ENCODE data around the gene ARHGAP24. TPM values are rescaled to one million over a fixed set of nuclear protein-coding genes. Genes with fewer than 3 reads are reported as not detected.

Gene ARHGAP24
- total RNA-seq, 1 experiment from 2014 or later = 1.3 TPM

GRCh38 chr4:86038037-86038436 is 563.1 kb downstream of the ARHGAP24 start:
- CTCF ChIA-PET = no interaction called here
- Histone ChIP-seq H3K36me3 (ENCODE audit: control insufficient read depth in 1 of 2, insufficient read depth in 2 of 2, low read length in 2 of 2) (no peaks in the 10 kb centered on the region), H3K9me3 (ENCODE audit: control insufficient read depth in 1 of 2, insufficient read depth in 1 of 2, low read depth in 1 of 2, low read length in 2 of 2) (no peaks in the 10 kb centered on the region), H3K4me2 (ENCODE audit: low read length) (no peak overlapping the region), H3K9ac (ENCODE audit: low read length) (no peak overlapping the region), H3K4me3 (replicated peaks in 1 of 2; ENCODE audit: low read depth in 1 of 2, low read length in 2 of 2) (no peak overlapping the region), H3K27ac (ENCODE audit: low read depth, low read length) (no peak overlapping the region), H3K9me2 (ENCODE audit: insufficient read depth) (no peaks in the 10 kb centered on the region), H3K27me3 (ENCODE audit: insufficient read depth, low read length) (no peaks in the 10 kb centered on the region), H3K79me2 (ENCODE audit: insufficient read depth, low read length) (no peaks in the 10 kb centered on the region), H3K4me1 (ENCODE audit: control insufficient read depth in 1 of 2, insufficient read depth in 2 of 2, low read length in 2 of 2) (peaks cover 0 to 3% of the 10 kb centered on the region in 2 experiments; a peak in 1 of 4 replicates), H2AFZ (ENCODE audit: low read depth, low read length, poor library complexity, severe bottlenecking) (no peak overlapping the region), H4K20me1 (ENCODE audit: insufficient read depth) (no peaks in the 10 kb centered on the region)
- no peak for ATAC-seq
- RAD21 ChIA-PET (ENCODE audit: low non-redundant PET in 1 of 2, low total read pairs in 2 of 2, uncharacterized antibody in 2 of 2, unreplicated experiment in 2 of 2) = no interaction called here
- POLR2A ChIA-PET = no interaction called here
- intact Hi-C loops (cut with micrococcal nuclease) = no loop called here
- BruUV-seq (replicated peaks) = no TSS peak
- TF ChIP-seq EZH2phosphoT487 (IDR thresholded peaks at IDR 0.05; ENCODE audit: borderline replicate concordance) (no peak), ZFX (IDR thresholded peaks at IDR 0.05) (no peak), ELF1 (IDR thresholded peaks at IDR 0.05; ENCODE audit: borderline replicate concordance, low read depth) (no peak), SP1 (IDR thresholded peaks at IDR 0.05; ENCODE audit: low read depth) (no peak), SIN3A (IDR thresholded peaks at IDR 0.05; ENCODE audit: low read depth) (no peak), CBX3 (IDR thresholded peaks at IDR 0.05; ENCODE audit: low read depth) (no peak), POLR2A (IDR thresholded peaks at IDR 0.05; ENCODE audit: borderline replicate concordance, extremely low read depth, insufficient read depth, insufficient read length) (no peak), POLR2AphosphoS5 (IDR thresholded peaks at IDR 0.05; ENCODE audit: low read depth, low read length) (no peak), ATF3 (IDR thresholded peaks at IDR 0.05) (no peak), TCF7L2 (IDR thresholded peaks at IDR 0.05; ENCODE audit: borderline replicate concordance, extremely low read depth, insufficient read depth, insufficient read length) (no peak), YY1 (IDR thresholded peaks at IDR 0.05; ENCODE audit: extremely low read depth, insufficient replicate concordance, low read depth, low read length) (no peak), SRF (IDR thresholded peaks at IDR 0.05; ENCODE audit: low read depth) (no peak), FOSL1 (IDR thresholded peaks at IDR 0.05; ENCODE audit: low read depth) (no peak), JUND (IDR thresholded peaks at IDR 0.05) (no peak), ZNF274 (IDR thresholded peaks at IDR 0.05; ENCODE audit: low read depth, low read length) (no peak)
- TF ChIP-seq, protein P1, sequence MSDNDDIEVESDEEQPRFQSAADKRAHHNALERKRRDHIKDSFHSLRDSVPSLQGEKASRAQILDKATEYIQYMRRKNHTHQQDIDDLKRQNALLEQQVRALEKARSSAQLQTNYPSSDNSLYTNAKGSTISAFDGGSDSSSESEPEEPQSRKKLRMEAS (IDR thresholded peaks at IDR 0.05) = no peak
- TF ChIP-seq, protein P2, sequence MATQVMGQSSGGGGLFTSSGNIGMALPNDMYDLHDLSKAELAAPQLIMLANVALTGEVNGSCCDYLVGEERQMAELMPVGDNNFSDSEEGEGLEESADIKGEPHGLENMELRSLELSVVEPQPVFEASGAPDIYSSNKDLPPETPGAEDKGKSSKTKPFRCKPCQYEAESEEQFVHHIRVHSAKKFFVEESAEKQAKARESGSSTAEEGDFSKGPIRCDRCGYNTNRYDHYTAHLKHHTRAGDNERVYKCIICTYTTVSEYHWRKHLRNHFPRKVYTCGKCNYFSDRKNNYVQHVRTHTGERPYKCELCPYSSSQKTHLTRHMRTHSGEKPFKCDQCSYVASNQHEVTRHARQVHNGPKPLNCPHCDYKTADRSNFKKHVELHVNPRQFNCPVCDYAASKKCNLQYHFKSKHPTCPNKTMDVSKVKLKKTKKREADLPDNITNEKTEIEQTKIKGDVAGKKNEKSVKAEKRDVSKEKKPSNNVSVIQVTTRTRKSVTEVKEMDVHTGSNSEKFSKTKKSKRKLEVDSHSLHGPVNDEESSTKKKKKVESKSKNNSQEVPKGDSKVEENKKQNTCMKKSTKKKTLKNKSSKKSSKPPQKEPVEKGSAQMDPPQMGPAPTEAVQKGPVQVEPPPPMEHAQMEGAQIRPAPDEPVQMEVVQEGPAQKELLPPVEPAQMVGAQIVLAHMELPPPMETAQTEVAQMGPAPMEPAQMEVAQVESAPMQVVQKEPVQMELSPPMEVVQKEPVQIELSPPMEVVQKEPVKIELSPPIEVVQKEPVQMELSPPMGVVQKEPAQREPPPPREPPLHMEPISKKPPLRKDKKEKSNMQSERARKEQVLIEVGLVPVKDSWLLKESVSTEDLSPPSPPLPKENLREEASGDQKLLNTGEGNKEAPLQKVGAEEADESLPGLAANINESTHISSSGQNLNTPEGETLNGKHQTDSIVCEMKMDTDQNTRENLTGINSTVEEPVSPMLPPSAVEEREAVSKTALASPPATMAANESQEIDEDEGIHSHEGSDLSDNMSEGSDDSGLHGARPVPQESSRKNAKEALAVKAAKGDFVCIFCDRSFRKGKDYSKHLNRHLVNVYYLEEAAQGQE (IDR thresholded peaks at IDR 0.05; ENCODE audit: low read depth) = no peak
- TF ChIP-seq, protein P3, sequence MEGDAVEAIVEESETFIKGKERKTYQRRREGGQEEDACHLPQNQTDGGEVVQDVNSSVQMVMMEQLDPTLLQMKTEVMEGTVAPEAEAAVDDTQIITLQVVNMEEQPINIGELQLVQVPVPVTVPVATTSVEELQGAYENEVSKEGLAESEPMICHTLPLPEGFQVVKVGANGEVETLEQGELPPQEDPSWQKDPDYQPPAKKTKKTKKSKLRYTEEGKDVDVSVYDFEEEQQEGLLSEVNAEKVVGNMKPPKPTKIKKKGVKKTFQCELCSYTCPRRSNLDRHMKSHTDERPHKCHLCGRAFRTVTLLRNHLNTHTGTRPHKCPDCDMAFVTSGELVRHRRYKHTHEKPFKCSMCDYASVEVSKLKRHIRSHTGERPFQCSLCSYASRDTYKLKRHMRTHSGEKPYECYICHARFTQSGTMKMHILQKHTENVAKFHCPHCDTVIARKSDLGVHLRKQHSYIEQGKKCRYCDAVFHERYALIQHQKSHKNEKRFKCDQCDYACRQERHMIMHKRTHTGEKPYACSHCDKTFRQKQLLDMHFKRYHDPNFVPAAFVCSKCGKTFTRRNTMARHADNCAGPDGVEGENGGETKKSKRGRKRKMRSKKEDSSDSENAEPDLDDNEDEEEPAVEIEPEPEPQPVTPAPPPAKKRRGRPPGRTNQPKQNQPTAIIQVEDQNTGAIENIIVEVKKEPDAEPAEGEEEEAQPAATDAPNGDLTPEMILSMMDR (IDR thresholded peaks at IDR 0.05 in 2 of 3, conservative IDR thresholded peaks at IDR 0.05 in 1 of 3; ENCODE audit: borderline replicate concordance in 1 of 3, insufficient read depth in 1 of 3, low read depth in 2 of 3, low read length in 2 of 3) = no peak
- DNase-seq (ENCODE audit: low read depth, low spot score) = no peak
